ENCODE data around the gene MAPKAP1.

The MAPKAP1 gene

DNA sequence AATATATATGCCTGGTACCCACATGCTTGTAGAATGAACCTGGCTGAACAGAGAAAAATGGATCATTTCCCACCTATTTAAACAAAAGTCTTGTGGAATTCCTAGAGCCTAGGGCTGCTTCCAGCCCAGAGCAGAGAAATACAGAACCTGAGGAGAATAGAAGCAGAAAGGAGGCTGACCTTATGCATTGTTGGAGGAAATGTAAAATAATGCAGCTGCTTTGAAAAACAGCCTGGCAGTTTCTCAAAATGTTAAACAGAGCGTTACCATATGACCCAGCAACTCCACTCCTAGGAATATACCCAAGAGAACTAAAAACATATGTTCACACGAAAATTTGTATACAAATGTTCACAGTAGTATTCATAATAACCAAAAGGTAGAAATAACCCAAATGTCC lies 15.1 kb downstream of the MAPKAP1 start:
- Histone ChIP-seq H3K9me2 (replicated peaks; ENCODE audit: control insufficient read depth, low read length) (no peaks in the 10 kb centered on the region), H3F3A (ENCODE audit: control insufficient read depth, insufficient read depth) (no peaks in the 10 kb centered on the region), H3K27me3 (ENCODE audit: control insufficient read depth, low read length) (no peaks in the 10 kb centered on the region), H3K79me2 (ENCODE audit: control insufficient read depth, low read length) (peaks cover 79% of the 10 kb centered on the region), H3K4me3 (ENCODE audit: low read length) (no peak overlapping the region), H3K4me2 (ENCODE audit: low read length) (no peak overlapping the region), H3K36me3 (ENCODE audit: control insufficient read depth, low read length) (no peaks in the 10 kb centered on the region), H4K20me1 (ENCODE audit: control insufficient read depth, insufficient read depth, low read depth, low read length) (peaks cover 7% of the 10 kb centered on the region; the same call in 1 of the 2 replicates), H3K27ac (ENCODE audit: low read depth, low read length) (no peak overlapping the region), H3K9me3 (ENCODE audit: control insufficient read depth, insufficient read depth, low read length) (no peaks in the 10 kb centered on the region), H3K4me1 (ENCODE audit: control insufficient read depth, low read length) (no peaks in the 10 kb centered on the region)
- no peak for TF ChIP-seq EZH2phosphoT487 (IDR thresholded peaks at IDR 0.05; ENCODE audit: borderline replicate concordance, low read length)
- TF ChIP-seq, protein P1, sequence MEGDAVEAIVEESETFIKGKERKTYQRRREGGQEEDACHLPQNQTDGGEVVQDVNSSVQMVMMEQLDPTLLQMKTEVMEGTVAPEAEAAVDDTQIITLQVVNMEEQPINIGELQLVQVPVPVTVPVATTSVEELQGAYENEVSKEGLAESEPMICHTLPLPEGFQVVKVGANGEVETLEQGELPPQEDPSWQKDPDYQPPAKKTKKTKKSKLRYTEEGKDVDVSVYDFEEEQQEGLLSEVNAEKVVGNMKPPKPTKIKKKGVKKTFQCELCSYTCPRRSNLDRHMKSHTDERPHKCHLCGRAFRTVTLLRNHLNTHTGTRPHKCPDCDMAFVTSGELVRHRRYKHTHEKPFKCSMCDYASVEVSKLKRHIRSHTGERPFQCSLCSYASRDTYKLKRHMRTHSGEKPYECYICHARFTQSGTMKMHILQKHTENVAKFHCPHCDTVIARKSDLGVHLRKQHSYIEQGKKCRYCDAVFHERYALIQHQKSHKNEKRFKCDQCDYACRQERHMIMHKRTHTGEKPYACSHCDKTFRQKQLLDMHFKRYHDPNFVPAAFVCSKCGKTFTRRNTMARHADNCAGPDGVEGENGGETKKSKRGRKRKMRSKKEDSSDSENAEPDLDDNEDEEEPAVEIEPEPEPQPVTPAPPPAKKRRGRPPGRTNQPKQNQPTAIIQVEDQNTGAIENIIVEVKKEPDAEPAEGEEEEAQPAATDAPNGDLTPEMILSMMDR (IDR thresholded peaks at IDR 0.05; ENCODE audit: low read depth, low read length, poor library complexity, severe bottlenecking) = no peak

DNA sequence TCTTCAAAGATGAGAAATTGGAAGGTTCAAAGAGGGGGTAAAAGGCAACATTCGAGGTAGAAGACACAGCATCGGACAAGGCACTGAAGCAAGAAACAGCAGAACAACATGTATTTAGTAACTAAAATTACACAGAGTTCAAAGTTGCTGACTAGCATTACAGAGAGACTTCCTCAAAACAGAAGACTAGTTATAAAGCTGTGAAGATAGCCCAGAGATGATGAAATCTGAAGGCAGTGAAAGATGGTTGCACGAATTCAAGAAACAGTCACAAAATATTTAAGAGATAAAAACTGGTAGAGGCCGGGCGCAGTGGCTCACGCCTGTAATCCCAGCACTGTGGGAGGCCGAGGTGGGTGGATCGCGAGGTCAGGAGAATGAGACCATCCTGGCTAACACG lies 16.3 kb downstream of the MAPKAP1 start:
- Histone ChIP-seq H3K36me3 (ENCODE audit: control insufficient read depth, low read length) (no peaks in the 10 kb centered on the region), H3K79me2 (ENCODE audit: control insufficient read depth, low read length) (peaks cover 68% of the 10 kb centered on the region), H3F3A (ENCODE audit: control insufficient read depth, insufficient read depth) (no peaks in the 10 kb centered on the region), H3K27me3 (ENCODE audit: control insufficient read depth, low read length) (no peaks in the 10 kb centered on the region), H3K9me2 (replicated peaks; ENCODE audit: control insufficient read depth, low read length) (no peaks in the 10 kb centered on the region), H3K4me3 (ENCODE audit: low read length) (no peak overlapping the region), H4K20me1 (ENCODE audit: control insufficient read depth, insufficient read depth, low read depth, low read length) (peaks cover 7% of the 10 kb centered on the region; the same call in 1 of the 2 replicates), H3K9me3 (ENCODE audit: control insufficient read depth, insufficient read depth, low read length) (no peaks in the 10 kb centered on the region), H3K4me2 (ENCODE audit: low read length) (no peak overlapping the region), H3K4me1 (ENCODE audit: control insufficient read depth, low read length) (no peaks in the 10 kb centered on the region), H3K27ac (ENCODE audit: low read depth, low read length) (no peak overlapping the region)
- no peak for TF ChIP-seq EZH2phosphoT487 (IDR thresholded peaks at IDR 0.05; ENCODE audit: borderline replicate concordance, low read length)
- TF ChIP-seq, protein P1 (IDR thresholded peaks at IDR 0.05; ENCODE audit: low read depth, low read length, poor library complexity, severe bottlenecking) = no peak

DNA sequence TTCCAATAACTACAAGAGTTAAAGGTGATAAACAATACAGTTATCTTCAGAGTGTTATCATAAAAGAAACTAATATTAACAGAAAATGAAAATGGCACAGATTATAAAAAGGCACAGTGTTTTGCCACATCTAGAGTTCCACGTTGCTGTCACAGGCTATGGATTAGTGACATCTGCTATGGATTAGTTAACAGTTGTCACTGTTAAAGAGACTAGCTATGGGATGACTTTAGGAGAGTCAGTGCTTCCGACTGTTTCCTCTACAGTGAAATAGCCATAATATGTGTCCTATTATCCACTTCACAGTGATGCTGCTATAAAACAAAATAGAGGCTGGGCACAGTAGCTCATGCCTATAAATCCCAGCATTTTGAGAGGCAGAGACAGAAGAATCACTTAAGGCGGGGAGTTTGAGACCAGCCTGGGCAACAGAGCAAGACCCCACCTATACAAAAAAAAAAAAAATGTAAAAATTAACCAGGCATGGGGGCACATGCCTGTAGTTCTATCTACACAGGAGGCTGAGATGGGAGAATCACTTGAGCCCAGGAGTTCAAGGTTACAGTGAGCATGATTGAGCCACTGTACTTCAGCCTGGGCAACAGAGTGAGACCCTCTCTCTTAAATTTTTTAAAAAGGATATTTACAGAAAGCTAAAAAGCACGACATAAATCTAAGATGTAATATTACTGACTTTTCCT lies 19.7 kb downstream of the MAPKAP1 start:
- H3K9me2 ChIP-seq (replicated peaks; ENCODE audit: control insufficient read depth, low read length) = no peaks in the 10 kb centered on the region
- H3K4me3 ChIP-seq (ENCODE audit: low read length) = no peak overlapping the region
- no peak overlapping the region for H3K4me2 ChIP-seq (ENCODE audit: low read length)
- peaks cover 53% of the 10 kb centered on the region for H3K79me2 ChIP-seq (ENCODE audit: control insufficient read depth, low read length)
- peaks cover 7% of the 10 kb centered on the region; the same call in 1 of the 2 replicates for H4K20me1 ChIP-seq (ENCODE audit: control insufficient read depth, insufficient read depth, low read depth, low read length)
- H3K36me3 ChIP-seq (ENCODE audit: control insufficient read depth, low read length) = no peaks in the 10 kb centered on the region
- no peaks in the 10 kb centered on the region for H3F3A ChIP-seq (ENCODE audit: control insufficient read depth, insufficient read depth)
- TF ChIP-seq, protein P1 (IDR thresholded peaks at IDR 0.05; ENCODE audit: low read depth, low read length, poor library complexity, severe bottlenecking) = no peak
- TF ChIP-seq EZH2phosphoT487 (IDR thresholded peaks at IDR 0.05; ENCODE audit: borderline replicate concordance, low read length) = no peak
- H3K9me3 ChIP-seq (ENCODE audit: control insufficient read depth, insufficient read depth, low read length) = no peaks in the 10 kb centered on the region
- no peak overlapping the region for H3K27ac ChIP-seq (ENCODE audit: low read depth, low read length)
- H3K27me3 ChIP-seq (ENCODE audit: control insufficient read depth, low read length) = no peaks in the 10 kb centered on the region
- H3K4me1 ChIP-seq (ENCODE audit: control insufficient read depth, low read length) = no peaks in the 10 kb centered on the region
